Testis (tissue), 3 donors: ENCODE results near the gene MACROD2. TPM values are rescaled to one million over a fixed set of nuclear protein-coding genes. Genes with fewer than 3 reads are reported as not detected.

Source experiments
- DNase-seq: peaks from one replicate; pipeline ENCODE4 v3.0.0-alpha.2; 2019
- H3K27ac ChIP-seq, 2 donors: fragments of 200-600 bp; sonication (generic); one replicate each; pipeline ENCODE4 v1.5.1; 2019
- H3K27me3 ChIP-seq: fragments of 200-600 bp; sonication (generic); one replicate; pipeline ENCODE4 v1.5.1; 2019
- H3K36me3 ChIP-seq: fragments of 200-600 bp; sonication (generic); one replicate; pipeline ENCODE4 v1.5.1; 2017; ENCODE audit warnings: low read depth; ENCODE audit errors: missing control alignments
- H3K4me1 ChIP-seq: fragments of 200-600 bp; sonication (generic); one replicate; pipeline ENCODE4 v1.5.1; 2019
- H3K4me3 ChIP-seq, 2 donors: fragments of 200-600 bp; sonication (generic); one replicate each; pipeline ENCODE4 v1.5.1; 2017 to 2019
- H3K9me3 ChIP-seq: fragments of 200-600 bp; sonication (generic); one replicate; pipeline ENCODE4 v1.5.1; 2017
- POLR2A ChIP-seq: fragments of 450-650 bp; IDR thresholded peaks from one replicate; pipeline ENCODE4 v1.6.1; 2017; ENCODE audit warnings: antibody characterized with exemption, mild to moderate bottlenecking, moderate library complexity
- WGBS, 2 donors: methylation state at CpG; one replicate each; pipeline ENCODE4 v1.1.5; 2018; 5-methylcytosine and 5-hydroxymethylcytosine counted together
- intact Hi-C: fragments of 100-400 bp; cut with DNase I; formaldehyde crosslinking; loops from one replicate; pipeline ENCODE4 v1.15.1; 2023; ENCODE audit warnings: low total_unique reads
- polyA plus RNA-seq: library from polyadenylated mRNA; stranded (reverse); fragments of 350-450 nt; fragmentation: Illumina TruSeq; extraction: RNeasy Lipid Tissue Mini Kit (QIAGEN cat#74804); gene quantifications from one replicate; pipeline ENCODE4 v1.2.3, GENCODE V29; 2014; ENCODE audit warnings: low read depth, low replicate concordance; ENCODE audit not compliant: insufficient read depth
- total RNA-seq, 2 donors: library from RNA; depleted of rRNA; stranded (reverse); fragments of >200 nt; gene quantifications; one replicate each; pipeline ENCODE4 v1.2.3, GENCODE V29; 2016
- TF ChIP-seq, protein P1 (sequence below), 3 experiments: fragments of 450-650 bp in 2 of 3; fragments of 200-600 bp in 1 of 3; sonication (generic) in 1 of 3; IDR thresholded peaks; one replicate each; pipeline ENCODE4 v1.5.1; 2016 to 2019; ENCODE audit warnings: antibody characterized with exemption in 3 of 3, mild to moderate bottlenecking in 2 of 3, moderate library complexity in 1 of 3

The MACROD2 gene
- total and polyA plus RNA-seq, 3 donors from 2014 or later = 12.6 to 20.6 (median 16.8) TPM

DNA sequence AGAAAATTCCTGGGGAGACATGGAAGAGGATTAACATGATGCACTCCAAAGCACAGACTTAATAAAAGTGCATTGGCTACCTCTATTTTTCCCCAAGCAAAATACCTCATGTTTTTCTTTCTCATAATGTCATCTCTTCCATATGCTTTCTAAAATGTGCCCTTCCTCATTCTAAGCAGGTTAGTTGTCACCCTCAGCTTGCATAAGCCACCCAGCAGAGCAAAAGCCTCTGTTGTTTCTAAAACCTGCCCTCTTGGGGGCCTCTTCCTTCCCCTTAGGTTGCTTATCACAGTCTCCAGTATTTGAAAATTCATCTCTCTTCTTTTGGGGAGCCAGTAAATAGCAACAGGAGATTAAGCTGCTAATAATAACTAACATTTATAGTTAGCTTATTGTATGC is 525.7 kb downstream of the MACROD2 start:
- Histone ChIP-seq H3K4me3 (no peak overlapping the region), H3K27me3 (no peaks in the 10 kb centered on the region), H3K27ac (no peak overlapping the region), H3K4me1 (no peaks in the 10 kb centered on the region), H3K36me3 (no peaks in the 10 kb centered on the region), H3K9me3 (no peaks in the 10 kb centered on the region)
- no peak for DNase-seq
- intact Hi-C loops = no loop called here
- no peak for TF ChIP-seq POLR2A

DNA sequence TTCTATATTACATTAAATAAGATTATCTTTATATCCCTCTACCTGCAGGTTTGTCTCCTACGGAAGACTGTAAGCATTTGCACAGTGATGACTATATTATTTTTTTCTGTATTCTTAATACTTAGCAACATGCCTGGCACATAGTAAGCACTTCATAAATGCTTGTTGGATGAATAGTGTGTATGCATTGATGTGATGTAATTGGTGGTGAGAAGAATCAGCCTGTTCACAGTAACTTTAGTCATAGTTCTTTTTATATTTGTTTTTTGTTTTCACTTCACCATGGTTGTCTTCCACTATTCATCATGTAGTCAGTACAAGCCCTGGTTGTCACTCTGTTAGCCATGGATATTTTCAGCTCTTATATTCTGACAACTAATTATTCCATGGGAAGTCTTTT is 526.1 kb downstream of the MACROD2 start:
- Histone ChIP-seq H3K4me1 (no peaks in the 10 kb centered on the region), H3K36me3 (no peaks in the 10 kb centered on the region), H3K27ac (no peak overlapping the region), H3K4me3 (no peak overlapping the region), H3K27me3 (no peaks in the 10 kb centered on the region), H3K9me3 (no peaks in the 10 kb centered on the region)
- DNase-seq = no peak
- intact Hi-C loops = no loop called here
- WGBS, 2 donors = 81 to 100% methylated on average over 1 of the region's 1 CpG
- TF ChIP-seq POLR2A = no peak
- TF ChIP-seq, protein P1, sequence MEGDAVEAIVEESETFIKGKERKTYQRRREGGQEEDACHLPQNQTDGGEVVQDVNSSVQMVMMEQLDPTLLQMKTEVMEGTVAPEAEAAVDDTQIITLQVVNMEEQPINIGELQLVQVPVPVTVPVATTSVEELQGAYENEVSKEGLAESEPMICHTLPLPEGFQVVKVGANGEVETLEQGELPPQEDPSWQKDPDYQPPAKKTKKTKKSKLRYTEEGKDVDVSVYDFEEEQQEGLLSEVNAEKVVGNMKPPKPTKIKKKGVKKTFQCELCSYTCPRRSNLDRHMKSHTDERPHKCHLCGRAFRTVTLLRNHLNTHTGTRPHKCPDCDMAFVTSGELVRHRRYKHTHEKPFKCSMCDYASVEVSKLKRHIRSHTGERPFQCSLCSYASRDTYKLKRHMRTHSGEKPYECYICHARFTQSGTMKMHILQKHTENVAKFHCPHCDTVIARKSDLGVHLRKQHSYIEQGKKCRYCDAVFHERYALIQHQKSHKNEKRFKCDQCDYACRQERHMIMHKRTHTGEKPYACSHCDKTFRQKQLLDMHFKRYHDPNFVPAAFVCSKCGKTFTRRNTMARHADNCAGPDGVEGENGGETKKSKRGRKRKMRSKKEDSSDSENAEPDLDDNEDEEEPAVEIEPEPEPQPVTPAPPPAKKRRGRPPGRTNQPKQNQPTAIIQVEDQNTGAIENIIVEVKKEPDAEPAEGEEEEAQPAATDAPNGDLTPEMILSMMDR (IDR thresholded peaks at IDR 0.05) = no peak

DNA sequence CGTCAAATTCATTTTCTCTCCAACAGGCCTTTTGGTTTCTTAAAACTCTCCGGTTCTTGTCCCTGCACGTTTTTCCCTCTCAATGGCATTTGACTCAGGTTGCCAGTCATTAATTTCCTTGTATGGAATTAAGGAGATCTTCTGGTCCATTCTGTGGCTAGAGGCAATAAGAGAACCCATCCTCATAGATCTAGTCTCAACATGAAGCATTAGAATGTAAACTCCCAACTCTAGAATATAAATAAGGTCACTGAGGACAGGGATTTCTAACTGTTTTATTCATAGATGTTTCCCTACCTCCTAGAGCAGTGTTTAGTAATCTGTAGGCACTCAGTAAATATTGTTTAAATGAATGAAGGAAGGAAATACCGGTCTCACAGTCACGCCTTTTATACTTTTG is 527.3 kb downstream of the MACROD2 start:
- no peak overlapping the region for H3K27ac ChIP-seq
- TF ChIP-seq, protein P1 (IDR thresholded peaks at IDR 0.05) = no peak
- TF ChIP-seq POLR2A = no peak
- WGBS, 2 donors = 93 to 97% methylated on average over 5 of the region's 5 CpGs

DNA sequence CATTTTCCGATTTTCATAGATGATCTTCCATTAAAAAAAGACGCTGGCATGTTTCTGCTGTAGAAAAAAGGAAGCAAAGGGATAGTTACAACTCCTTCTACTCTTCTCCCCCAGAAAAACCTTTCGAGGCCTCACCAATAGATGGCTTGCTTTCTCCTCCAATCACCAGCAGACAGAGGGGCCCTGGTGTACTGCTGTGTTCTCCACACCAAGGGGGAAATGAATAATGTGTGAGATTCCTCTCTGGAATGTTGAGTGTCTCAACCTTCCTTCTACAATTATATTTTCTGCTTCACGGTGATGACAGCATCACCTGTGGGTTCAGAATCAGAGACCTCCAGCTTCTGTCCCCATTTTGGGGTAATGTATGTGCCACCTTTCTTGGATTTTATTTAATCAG is 527.8 kb downstream of the MACROD2 start:
- 69 to 73% methylated on average over 4 of the region's 4 CpGs for WGBS, 2 donors
- DNase-seq = no peak
- no peaks in the 10 kb centered on the region for H3K4me1 ChIP-seq
- no peak overlapping the region for H3K27ac ChIP-seq
- intact Hi-C loops = no loop called here
- no peaks in the 10 kb centered on the region for H3K27me3 ChIP-seq
- H3K4me3 ChIP-seq = no peak overlapping the region
- TF ChIP-seq, protein P1 (IDR thresholded peaks at IDR 0.05) = no peak
- no peak for TF ChIP-seq POLR2A
- no peaks in the 10 kb centered on the region for H3K36me3 ChIP-seq
- H3K9me3 ChIP-seq = no peaks in the 10 kb centered on the region

More for the DNA sequence above, 527.3 kb downstream of the MACROD2 start:
- H3K4me3 ChIP-seq = no peak overlapping the region
- H3K4me1 ChIP-seq = no peaks in the 10 kb centered on the region
- no peaks in the 10 kb centered on the region for H3K27me3 ChIP-seq
- intact Hi-C loops = no loop called here
- no peaks in the 10 kb centered on the region for H3K9me3 ChIP-seq
- DNase-seq = no peak
- H3K36me3 ChIP-seq = no peaks in the 10 kb centered on the region

DNA sequence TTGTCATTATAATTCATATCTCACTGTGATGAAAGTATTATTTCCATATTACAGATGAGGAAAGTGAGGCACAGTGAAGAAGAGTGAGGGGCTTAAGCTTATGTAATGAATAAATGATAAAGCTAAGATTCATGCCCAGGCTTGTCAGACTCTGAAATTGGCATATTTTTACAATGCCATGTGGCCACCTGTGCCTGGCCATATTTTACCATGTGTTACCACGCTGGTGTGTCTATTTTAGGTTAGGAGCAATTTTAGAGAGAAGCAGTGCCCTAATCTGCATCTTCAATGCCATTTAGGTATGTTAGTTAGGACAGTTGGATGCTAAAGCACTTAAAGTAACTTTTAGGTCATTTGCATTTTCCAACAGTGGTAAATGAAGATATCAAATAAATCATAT is 530.1 kb downstream of the MACROD2 start:
- no peak for DNase-seq
- intact Hi-C loops = no loop called here
- H3K27me3 ChIP-seq = no peaks in the 10 kb centered on the region
- no peaks in the 10 kb centered on the region for H3K36me3 ChIP-seq
- WGBS, 2 donors = 90 to 96% methylated on average over 1 of the region's 1 CpG
- TF ChIP-seq POLR2A = no peak
- TF ChIP-seq, protein P1 (IDR thresholded peaks at IDR 0.05) = no peak
- no peaks in the 10 kb centered on the region for H3K4me1 ChIP-seq
- H3K9me3 ChIP-seq = no peaks in the 10 kb centered on the region
- no peak overlapping the region for H3K4me3 ChIP-seq
- H3K27ac ChIP-seq = no peak overlapping the region
